H9 (cell line): Measurements from ENCODE around the gene CDC5L. TPM values are rescaled to one million over a fixed set of nuclear protein-coding genes. Genes with fewer than 3 reads are reported as not detected.
A peak's percentile ranks its signal among the peaks of the same experiment; 100 is the strongest.

Source experiments
- DNase-seq: peaks from one replicate; pipeline ENCODE4 v3.0.0-alpha.2; 2017
- H2AFZ ChIP-seq: one replicate; pipeline ENCODE4 v1.6.1; 2013; ENCODE audit warnings: mild to moderate bottlenecking, low read length, control low read depth, moderate library complexity
- H2AK5ac ChIP-seq: 2 replicates; pipeline ENCODE4 v1.6.1; 2013; ENCODE audit warnings: low read length, control low read depth, mixed read lengths; ENCODE audit not compliant: insufficient read length
- H2BK120ac ChIP-seq: one replicate; pipeline ENCODE4 v1.6.1; 2013; ENCODE audit warnings: low read depth, mild to moderate bottlenecking, low read length, control low read depth, inconsistent platforms; ENCODE audit not compliant: poor library complexity, severe bottlenecking
- H2BK12ac ChIP-seq: 2 replicates; pipeline ENCODE4 v1.6.1; 2013; ENCODE audit warnings: low read length, control low read depth, mixed read lengths, low read depth; ENCODE audit not compliant: insufficient read length
- H2BK15ac ChIP-seq: 2 replicates; pipeline ENCODE4 v1.6.1; 2013; ENCODE audit warnings: low read depth, low read length, control low read depth
- H2BK20ac ChIP-seq: one replicate; pipeline ENCODE4 v1.6.1; 2013; ENCODE audit warnings: low read depth, mild to moderate bottlenecking, low read length, control low read depth, inconsistent platforms; ENCODE audit not compliant: poor library complexity, severe bottlenecking
- H2BK5ac ChIP-seq: 2 replicates; pipeline ENCODE4 v1.6.1; 2013; ENCODE audit warnings: low read length, control low read depth, mixed read lengths; ENCODE audit not compliant: insufficient read length
- H3K14ac ChIP-seq: 2 replicates; pipeline ENCODE4 v1.6.1; 2013; ENCODE audit warnings: low read length, control low read depth; ENCODE audit not compliant: insufficient read depth
- H3K18ac ChIP-seq: 2 replicates; pipeline ENCODE4 v1.6.1; 2013; ENCODE audit warnings: low read depth, mild to moderate bottlenecking, mixed read lengths, low read length, control low read depth; ENCODE audit not compliant: insufficient read length
- H3K23ac ChIP-seq: 2 replicates; pipeline ENCODE4 v1.6.1; 2013; ENCODE audit warnings: low read length, control low read depth, mixed read lengths, low read depth; ENCODE audit not compliant: insufficient read length
- H3K23me2 ChIP-seq: 2 replicates; pipeline ENCODE4 v1.6.1; 2013; ENCODE audit warnings: low read depth, mild to moderate bottlenecking, mixed read lengths, low read length, control low read depth; ENCODE audit not compliant: insufficient read length, poor library complexity, severe bottlenecking
- H3K27ac ChIP-seq: 2 replicates; pipeline ENCODE4 v1.5.1; 2013; ENCODE audit warnings: low read length, control low read depth, mixed read lengths, low read depth; ENCODE audit not compliant: insufficient read length
- H3K27me3 ChIP-seq: 2 replicates; pipeline ENCODE4 v1.6.1; 2013; ENCODE audit warnings: low read length, control low read depth, inconsistent platforms; ENCODE audit not compliant: insufficient read depth
- H3K4ac ChIP-seq: 2 replicates; pipeline ENCODE4 v1.6.1; 2013; ENCODE audit warnings: low read depth, mild to moderate bottlenecking, control low read depth, inconsistent platforms, low read length, moderate library complexity
- H3K4me1 ChIP-seq: 2 replicates; pipeline ENCODE4 v1.6.1; 2013; ENCODE audit warnings: low read length, control low read depth, inconsistent platforms; ENCODE audit not compliant: insufficient read depth
- H3K4me2 ChIP-seq: 2 replicates; pipeline ENCODE4 v1.6.1; 2013; ENCODE audit warnings: low read length, control low read depth, mixed read lengths; ENCODE audit not compliant: insufficient read length, insufficient read depth
- H3K56ac ChIP-seq: 2 replicates; pipeline ENCODE4 v1.6.1; 2013; ENCODE audit warnings: low read depth, mild to moderate bottlenecking, mixed read lengths, low read length, control low read depth; ENCODE audit not compliant: insufficient read length
- H3K79me1 ChIP-seq: 2 replicates; pipeline ENCODE4 v1.6.1; 2013; ENCODE audit warnings: low read depth, mild to moderate bottlenecking, moderate library complexity, low read length, control low read depth, inconsistent platforms; ENCODE audit not compliant: insufficient read depth, poor library complexity, severe bottlenecking
- H3K79me2 ChIP-seq: 2 replicates; pipeline ENCODE4 v1.6.1; 2013; ENCODE audit warnings: low read length, control low read depth, inconsistent platforms; ENCODE audit not compliant: insufficient read depth
- H3K9ac ChIP-seq: 2 replicates; pipeline ENCODE4 v1.6.1; 2013; ENCODE audit warnings: low read length, control low read depth, mixed read lengths; ENCODE audit not compliant: insufficient read length; ENCODE audit errors: extremely low read depth
- H3K9me3 ChIP-seq: one replicate; pipeline ENCODE4 v1.6.1; 2013; ENCODE audit warnings: low read depth, low read length, inconsistent platforms; ENCODE audit not compliant: control insufficient read depth
- H3T11ph ChIP-seq: one replicate; pipeline ENCODE4 v1.6.1; 2013; ENCODE audit warnings: mild to moderate bottlenecking, low read length, control low read depth, inconsistent platforms
- H4K20me1 ChIP-seq: one replicate; pipeline ENCODE4 v1.6.1; 2013; ENCODE audit not compliant: control insufficient read depth, insufficient read length, insufficient read depth
- H4K5ac ChIP-seq: 2 replicates; pipeline ENCODE4 v1.6.1; 2013; ENCODE audit warnings: low read depth, mild to moderate bottlenecking, mixed read lengths, low read length, control low read depth; ENCODE audit not compliant: insufficient read length
- H4K8ac ChIP-seq: replicated peaks from 2 replicates; pipeline ENCODE4 v1.6.1; 2013; ENCODE audit warnings: low read length, control low read depth, mixed read lengths, low read depth; ENCODE audit not compliant: insufficient read length
- H4K91ac ChIP-seq: 2 replicates; pipeline ENCODE4 v1.6.1; 2013; ENCODE audit warnings: low read depth, mild to moderate bottlenecking, moderate library complexity, mixed read lengths, low read length, control low read depth; ENCODE audit not compliant: insufficient read length
- H3K27ac Mint-ChIP-seq, 3 experiments: 2 replicates in 2 of 3; 3 replicates in 1 of 3; pipeline ENCODE4 v1.8.0; 2020 to 2021; ENCODE audit warnings: mixed read lengths in 3 of 3, mild to moderate bottlenecking in 1 of 3, moderate library complexity in 1 of 3
- H3K27me3 Mint-ChIP-seq: 2 replicates; pipeline ENCODE4 v1.8.0; 2021; ENCODE audit warnings: low read depth, mild to moderate bottlenecking, moderate library complexity, mixed read lengths
- H3K36me3 Mint-ChIP-seq, 3 experiments: 2 replicates in 2 of 3; 3 replicates in 1 of 3; pipeline ENCODE4 v1.8.0; 2020 to 2021; ENCODE audit warnings: low read depth in 3 of 3, mixed read lengths in 3 of 3; ENCODE audit not compliant: insufficient read depth in 1 of 3
- H3K4me1 Mint-ChIP-seq, 2 experiments: 2 replicates each; pipeline ENCODE4 v1.8.0; 2020; ENCODE audit warnings: mixed read lengths in 2 of 2
- H3K4me3 Mint-ChIP-seq, 2 experiments: 2 replicates in 1 of 2; 3 replicates in 1 of 2; pipeline ENCODE4 v1.8.0; 2020 to 2021; ENCODE audit warnings: mild to moderate bottlenecking in 2 of 2, mixed read lengths in 2 of 2, moderate library complexity in 1 of 2
- H3K9me3 Mint-ChIP-seq, 2 experiments: 2 replicates in 1 of 2; 3 replicates in 1 of 2; pipeline ENCODE4 v1.8.0; 2020; ENCODE audit warnings: mild to moderate bottlenecking in 2 of 2, mixed read lengths in 2 of 2, moderate library complexity in 1 of 2
- CTCF ChIP-seq: fragments of 200-600 bp; sonication (generic); conservative IDR thresholded peaks from 3 replicates; pipeline ENCODE4 v1.8.0; 2021; ENCODE audit warnings: antibody characterized with exemption, mild to moderate bottlenecking
- WGBS: extraction: QIAGEN DNeasy Blood & Tissue Kit; methylation state at CpG from one replicate; pipeline ENCODE4 v1.1.7; 2013; ENCODE audit warnings: missing lambda C conversion rate, low lambda C conversion rate, mixed read lengths; ENCODE audit not compliant: insufficient read length; ENCODE audit errors: extremely low coverage; 5-methylcytosine and 5-hydroxymethylcytosine counted together
- total RNA-seq: library from RNA; stranded (reverse); gene quantifications from 2 replicates; pipeline ENCODE4 v1.2.1, GENCODE V29; 2021

Gene CDC5L
- total RNA-seq, 1 experiment from 2014 or later = 34.3 TPM

- H4K20me1 ChIP-seq = no peaks in the 10 kb centered on the region
- no CpG with 5 or more reads among the region's 5 CpGs for WGBS
- Mint-ChIP-seq H3K27me3 (peaks cover 3% of the 10 kb centered on the region), H3K9me3 (no peaks in the 10 kb centered on the region), H3K4me3 (no peak overlapping the region), H3K36me3 (no peaks in the 10 kb centered on the region; a peak in 1 of 7 replicates), H3K4me1 (peaks cover 12 to 17% of the 10 kb centered on the region in 2 experiments), H3K27ac (peak overlapping the region in 1 of 3 experiments; percentile 42; a peak in 1 of 7 replicates)
- H2AFZ ChIP-seq = no peak overlapping the region
- H3K79me1 ChIP-seq = no peaks in the 10 kb centered on the region
- no peak overlapping the region for H3K9ac ChIP-seq
- H3K23me2 ChIP-seq = no peaks in the 10 kb centered on the region
- H4K5ac ChIP-seq = no peak overlapping the region
- DNase-seq = no peak
- no peak overlapping the region for H2BK20ac ChIP-seq
- H2BK12ac ChIP-seq = no peak overlapping the region
- no peaks in the 10 kb centered on the region for H3K4me1 ChIP-seq
- no peaks in the 10 kb centered on the region for H3K79me2 ChIP-seq
- no peak overlapping the region for H3K14ac ChIP-seq
- no peak overlapping the region for H3K23ac ChIP-seq
- H4K8ac ChIP-seq = no peak overlapping the region
- TF ChIP-seq CTCF = no peak
- H4K91ac ChIP-seq = no peak overlapping the region
- H3K4me2 ChIP-seq = no peak overlapping the region
- H3K4ac ChIP-seq = no peak overlapping the region
- H3K9me3 ChIP-seq = no peaks in the 10 kb centered on the region
- no peak overlapping the region for H3K27ac ChIP-seq
- H2AK5ac ChIP-seq = no peak overlapping the region
- no peak overlapping the region for H2BK120ac ChIP-seq
- H3K56ac ChIP-seq = no peak overlapping the region
- H3T11ph ChIP-seq = no peak overlapping the region
- no peak overlapping the region for H2BK5ac ChIP-seq
- no peak overlapping the region for H3K18ac ChIP-seq
- no peak overlapping the region for H2BK15ac ChIP-seq
- no peaks in the 10 kb centered on the region for H3K27me3 ChIP-seq
Measured at GRCh38 chr6:44493132-44493531, 105.6 kb downstream of the CDC5L start.
